Ascending aorta (tissue), 2 donors: ENCODE data around the gene PPARG. TPM values are rescaled to one million over a fixed set of nuclear protein-coding genes. Genes with fewer than 3 reads are reported as not detected.
A peak's percentile ranks its signal among the peaks of the same experiment; 100 is the strongest.
"Not testable (repeated sequence)": the region's sequence is repeated elsewhere in the genome, so short reads cannot be mapped to it uniquely, and the experiment has no call there.

Source experiments
- DNase-seq, 2 donors: peaks; one replicate each; pipeline ENCODE4 v3.0.0-alpha.2; 2019; ENCODE audit warnings: low spot score in 2 of 2
- H3K27ac ChIP-seq, 2 donors: fragments of 200-600 bp; sonication (generic); one replicate each; pipeline ENCODE4 v1.5.1; 2016 to 2017; ENCODE audit warnings: mild to moderate bottlenecking in 1 of 2
- H3K27me3 ChIP-seq: fragments of 200-600 bp; sonication (generic); one replicate; pipeline ENCODE4 v1.5.1; 2017
- H3K36me3 ChIP-seq, 2 donors: fragments of 200-600 bp; sonication (generic); one replicate each; pipeline ENCODE4 v1.5.1; 2016
- H3K4me1 ChIP-seq, 2 donors: fragments of 200-600 bp; sonication (generic); one replicate each; pipeline ENCODE4 v1.5.1; 2016 to 2017; ENCODE audit warnings: mild to moderate bottlenecking in 1 of 2
- H3K4me3 ChIP-seq, 2 donors: fragments of 200-600 bp; sonication (generic); one replicate each; pipeline ENCODE4 v1.5.1; 2016 to 2017; ENCODE audit warnings: mild to moderate bottlenecking in 1 of 2
- H3K9me3 ChIP-seq, 2 donors: fragments of 200-600 bp; sonication (generic); one replicate each; pipeline ENCODE4 v1.5.1; 2016
- intact Hi-C: fragments of 100-400 bp; cut with DNase I; formaldehyde crosslinking; loops from one replicate; pipeline ENCODE4 v1.15.1; 2023
- total RNA-seq: library from RNA; depleted of rRNA; stranded (reverse); fragments of >200 nt; gene quantifications from one replicate; pipeline ENCODE4 v1.1.0, GENCODE V29; 2016
- TF ChIP-seq, protein P1 (sequence below), 3 experiments: fragments of 200-600 bp in 2 of 3; fragments of 450-650 bp in 1 of 3; sonication (generic) in 2 of 3; IDR thresholded peaks; one replicate each; pipeline ENCODE4 v1.5.1; 2016 to 2019; ENCODE audit warnings: antibody characterized with exemption in 3 of 3, mild to moderate bottlenecking in 1 of 3, moderate library complexity in 1 of 3

PPARG gene
- total RNA-seq, 1 donor from 2014 or later, result 23.5 TPM

DNA sequence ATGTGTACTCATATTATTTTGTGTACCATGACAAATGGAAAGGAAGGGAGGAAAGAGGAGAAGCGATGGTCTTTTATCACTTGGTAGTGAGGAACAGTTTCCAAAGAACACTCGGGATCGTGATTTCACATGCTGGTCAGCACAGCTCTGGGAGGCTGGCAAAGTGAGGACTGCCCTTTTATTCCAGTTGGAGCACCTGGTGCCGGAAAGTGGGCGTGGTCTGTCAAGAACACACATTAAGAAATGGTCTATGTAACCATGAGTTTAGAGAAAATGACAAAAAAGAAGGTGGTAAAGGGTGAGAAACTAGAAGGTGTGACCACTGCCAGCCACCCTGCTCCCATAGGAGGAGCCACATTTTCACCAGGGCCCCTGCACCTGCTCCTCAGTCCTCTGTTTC lies 188.4 kb downstream of the PPARG start:
- peaks cover 0 to 6% of the 10 kb centered on the region in 2 donors for H3K4me1 ChIP-seq
- no peaks in the 10 kb centered on the region for H3K9me3 ChIP-seq
- TF ChIP-seq, protein P1, sequence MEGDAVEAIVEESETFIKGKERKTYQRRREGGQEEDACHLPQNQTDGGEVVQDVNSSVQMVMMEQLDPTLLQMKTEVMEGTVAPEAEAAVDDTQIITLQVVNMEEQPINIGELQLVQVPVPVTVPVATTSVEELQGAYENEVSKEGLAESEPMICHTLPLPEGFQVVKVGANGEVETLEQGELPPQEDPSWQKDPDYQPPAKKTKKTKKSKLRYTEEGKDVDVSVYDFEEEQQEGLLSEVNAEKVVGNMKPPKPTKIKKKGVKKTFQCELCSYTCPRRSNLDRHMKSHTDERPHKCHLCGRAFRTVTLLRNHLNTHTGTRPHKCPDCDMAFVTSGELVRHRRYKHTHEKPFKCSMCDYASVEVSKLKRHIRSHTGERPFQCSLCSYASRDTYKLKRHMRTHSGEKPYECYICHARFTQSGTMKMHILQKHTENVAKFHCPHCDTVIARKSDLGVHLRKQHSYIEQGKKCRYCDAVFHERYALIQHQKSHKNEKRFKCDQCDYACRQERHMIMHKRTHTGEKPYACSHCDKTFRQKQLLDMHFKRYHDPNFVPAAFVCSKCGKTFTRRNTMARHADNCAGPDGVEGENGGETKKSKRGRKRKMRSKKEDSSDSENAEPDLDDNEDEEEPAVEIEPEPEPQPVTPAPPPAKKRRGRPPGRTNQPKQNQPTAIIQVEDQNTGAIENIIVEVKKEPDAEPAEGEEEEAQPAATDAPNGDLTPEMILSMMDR (IDR thresholded peaks at IDR 0.05), result no peak
- no peak for DNase-seq
- no peak overlapping the region for H3K27ac ChIP-seq
- H3K36me3 ChIP-seq, result no peaks in the 10 kb centered on the region
- H3K4me3 ChIP-seq, result no peak overlapping the region
- H3K27me3 ChIP-seq, result no peaks in the 10 kb centered on the region
- intact Hi-C loops, result no loop called here

DNA sequence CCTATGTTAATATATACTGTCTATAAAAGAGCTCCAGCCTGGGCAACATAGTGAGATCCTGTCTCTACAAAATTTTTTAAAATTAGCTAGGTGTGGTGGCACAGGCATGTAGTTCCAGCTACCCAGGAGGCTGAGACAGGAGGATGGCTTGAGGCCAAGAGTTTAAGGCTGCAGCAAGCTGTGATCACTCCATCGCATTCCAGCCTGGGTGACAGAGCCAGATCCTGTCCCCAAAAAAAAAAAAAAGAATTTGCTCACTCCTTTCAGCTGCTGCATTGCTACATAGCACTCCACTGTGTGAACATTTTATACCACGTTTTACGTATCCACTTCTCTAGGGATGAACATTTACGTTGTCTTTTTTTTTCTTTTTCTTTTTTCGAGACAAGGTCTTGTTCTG lies 189.5 kb downstream of the PPARG start:
- no peak overlapping the region for H3K27ac ChIP-seq
- H3K4me1 ChIP-seq, result peaks cover 2 to 6% of the 10 kb centered on the region in 2 donors
- no peaks in the 10 kb centered on the region for H3K27me3 ChIP-seq
- no peaks in the 10 kb centered on the region for H3K9me3 ChIP-seq
- TF ChIP-seq, protein P1 (IDR thresholded peaks at IDR 0.05), result no peak
- DNase-seq, result no peak
- intact Hi-C loops, result no loop called here
- no peak overlapping the region for H3K4me3 ChIP-seq
- H3K36me3 ChIP-seq, result no peaks in the 10 kb centered on the region

DNA sequence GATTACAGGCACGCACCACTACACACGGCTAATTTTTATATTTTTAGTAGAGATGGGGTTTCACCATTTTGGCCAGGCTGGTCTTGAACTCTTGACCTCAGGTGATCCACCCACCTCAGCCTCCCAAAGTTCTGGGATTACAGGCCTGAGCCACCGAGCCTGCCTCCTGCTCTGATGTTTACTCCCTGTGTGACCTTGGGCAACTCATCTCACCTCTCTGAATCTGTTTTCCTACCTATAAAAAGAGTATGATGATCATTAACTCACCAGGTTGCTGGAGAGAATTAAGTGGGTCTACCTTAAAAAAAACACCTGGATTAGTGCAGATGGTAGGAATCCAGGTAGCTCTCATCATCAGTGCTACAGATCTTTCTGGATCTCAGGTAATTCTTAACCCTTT lies 190.3 kb downstream of the PPARG start:
- H3K9me3 ChIP-seq, H3K36me3 ChIP-seq, H3K4me1 ChIP-seq, H3K27me3 ChIP-seq, H3K4me3 ChIP-seq, DNase-seq, H3K27ac ChIP-seq: not testable (repeated sequence)
- intact Hi-C loops, result loop anchor here (1.0 kb wide), 1 partner anchor 344 kb away; no protein-coding TSS in a partner anchor

DNA sequence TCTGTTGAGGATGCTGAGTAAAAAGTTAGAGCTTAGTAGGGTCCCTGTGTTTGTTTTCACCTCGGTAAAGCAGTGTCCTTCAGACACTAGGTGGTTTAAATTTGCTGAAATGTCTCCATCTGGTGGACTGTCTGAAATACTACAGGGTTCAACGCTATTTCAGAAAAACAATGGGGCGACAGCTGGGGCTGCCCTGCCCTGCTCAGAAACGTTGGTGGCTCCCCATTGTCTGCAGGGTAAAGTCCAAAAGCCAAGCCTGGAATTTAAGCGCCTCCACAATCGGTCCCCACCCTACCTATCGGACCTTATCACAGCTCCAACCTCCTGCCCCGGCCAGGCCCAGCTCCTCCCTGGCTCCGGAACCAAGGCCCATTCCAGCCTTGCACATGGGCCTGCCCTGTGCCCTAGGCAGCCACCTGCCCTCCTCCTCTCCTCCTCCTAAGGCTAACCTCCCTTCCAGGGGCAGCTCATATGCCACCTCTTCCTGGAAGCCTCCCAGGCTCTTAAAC lies 191.1 kb downstream of the PPARG start:
- Histone ChIP-seq H3K27ac (no peak overlapping the region), H3K4me3 (no peak overlapping the region), H3K9me3 (no peaks in the 10 kb centered on the region), H3K4me1 (peaks cover 8 to 12% of the 10 kb centered on the region in 2 donors), H3K36me3 (no peaks in the 10 kb centered on the region), H3K27me3 (no peaks in the 10 kb centered on the region)
- intact Hi-C loops, result loop anchor here (1.0 to 10.0 kb wide), 6 partner anchors 193 to 1662 kb away; partner anchors contain the start of genes PPARG and RPL32
- DNase-seq, result no peak
- TF ChIP-seq, protein P1 (IDR thresholded peaks at IDR 0.05), result peak; percentile 67 to 79 (median 77)

DNA sequence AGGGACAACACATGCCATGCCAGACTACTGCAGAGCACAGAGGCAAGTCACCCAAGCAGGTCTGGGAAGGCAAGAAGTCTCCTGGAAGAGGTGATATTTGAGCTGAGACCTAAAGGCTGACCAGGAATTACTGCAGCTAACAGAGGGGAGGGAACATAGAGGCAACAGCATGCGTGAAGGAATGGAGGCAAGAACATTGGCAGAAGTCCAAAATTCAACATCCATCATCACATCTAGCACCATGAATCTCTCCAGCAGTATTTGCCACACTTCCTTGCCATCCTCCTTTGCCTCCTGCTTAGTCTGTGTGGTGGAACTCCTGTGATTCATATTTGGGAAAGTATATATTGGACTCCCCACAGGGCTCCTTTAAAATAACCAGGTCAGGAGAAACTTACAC lies 194.5 kb downstream of the PPARG start:
- intact Hi-C loops, result loop anchor here (1.0 to 10.0 kb wide), 6 partner anchors 196 to 1659 kb away; partner anchors contain the start of genes PPARG and RPL32
- no peaks in the 10 kb centered on the region for H3K27me3 ChIP-seq
- no peaks in the 10 kb centered on the region for H3K36me3 ChIP-seq
- H3K4me3 ChIP-seq, result peak overlapping the region in 1 of 2 donors; percentile 79
- DNase-seq, result no peak
- peaks cover 8 to 10% of the 10 kb centered on the region in 2 donors for H3K4me1 ChIP-seq
- TF ChIP-seq, protein P1 (IDR thresholded peaks at IDR 0.05), result no peak
- H3K9me3 ChIP-seq, result no peaks in the 10 kb centered on the region
- H3K27ac ChIP-seq, result peak overlapping the region in 1 of 2 donors; percentile 46

DNA sequence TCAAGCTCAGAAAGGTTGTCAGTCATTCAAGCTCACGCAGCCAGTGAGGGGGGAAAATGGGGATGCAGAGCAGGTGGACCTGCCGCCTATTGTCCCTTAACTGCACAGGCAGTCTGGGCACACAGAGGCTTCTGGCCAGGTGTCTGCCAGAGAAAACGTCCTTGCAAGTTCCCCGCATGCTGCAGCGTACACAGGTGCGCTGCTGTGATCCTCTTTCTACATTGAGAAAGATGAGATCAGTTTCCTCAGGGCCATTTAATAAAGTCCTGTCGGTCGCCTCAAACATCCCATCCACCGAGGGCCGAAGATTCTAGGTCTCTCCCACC lies 195.0 kb downstream of the PPARG start:
- H3K27ac ChIP-seq, result peak overlapping the region in 1 of 2 donors; percentile 46

More for the DNA sequence above, 195.0 kb downstream of the PPARG start:
- no peak for DNase-seq
- Histone ChIP-seq H3K4me3 (peak overlapping the region; percentile 56 to 79), H3K4me1 (peaks cover 8 to 10% of the 10 kb centered on the region in 2 donors), H3K27me3 (no peaks in the 10 kb centered on the region), H3K9me3 (no peaks in the 10 kb centered on the region), H3K36me3 (no peaks in the 10 kb centered on the region)
- intact Hi-C loops, result loop anchor here (1.0 to 10.0 kb wide), 8 partner anchors 25 to 1658 kb away; partner anchors contain the start of genes MKRN2, PPARG and RPL32
- TF ChIP-seq, protein P1 (IDR thresholded peaks at IDR 0.05), result no peak

Other genes starting within 250 kb of the PPARG start
- 78.9 TPM for gene TIMP4, start 130.2 kb upstream of the PPARG start, total RNA-seq
- 6.3 TPM for gene TSEN2, start 195.4 kb downstream of the PPARG start, total RNA-seq